ENCODE results near the gene MRGPRG. TPM values are rescaled to one million over a fixed set of nuclear protein-coding genes. Genes with fewer than 3 reads are reported as not detected.
A peak's percentile ranks its signal among the peaks of the same experiment; 100 is the strongest.

The MRGPRG gene
- total RNA-seq, 1 donor from 2014 or later, result not detected

GRCh38 chr11:3223932-3224381, 5.3 kb upstream of the MRGPRG start:
- H3K36me3 ChIP-seq, result no peaks in the 10 kb centered on the region
- no peaks in the 10 kb centered on the region for H3K9me3 ChIP-seq
- no peak overlapping the region for H3K27ac ChIP-seq
- no peaks in the 10 kb centered on the region for H3K4me1 ChIP-seq
- no peak for TF ChIP-seq CTCF (IDR thresholded peaks at IDR 0.05)
- H3K27me3 ChIP-seq, result no peaks in the 10 kb centered on the region
- H3K4me3 ChIP-seq, result no peak overlapping the region
- intact Hi-C loops (cut with DNase I), result no loop called here
- peak in 1 of 2 donors; percentile 40 for DNase-seq (ENCODE audit: low spot score in 2 of 2)

GRCh38 chr11:3222941-3223915, 4.6 kb upstream of the MRGPRG start:
- intact Hi-C loops (cut with DNase I), result no loop called here
- no peak overlapping the region for H3K27ac ChIP-seq
- peaks cover 1% of the 10 kb centered on the region for H3K27me3 ChIP-seq
- TF ChIP-seq CTCF (IDR thresholded peaks at IDR 0.05), result no peak
- H3K4me1 ChIP-seq, result no peaks in the 10 kb centered on the region
- no peaks in the 10 kb centered on the region for H3K9me3 ChIP-seq
- no peak overlapping the region for H3K4me3 ChIP-seq
- no peaks in the 10 kb centered on the region for H3K36me3 ChIP-seq
- DNase-seq (ENCODE audit: low spot score in 2 of 2), result peak in 1 of 2 donors; percentile 45

- no peak overlapping the region for H3K4me3 ChIP-seq
- no peaks in the 10 kb centered on the region for H3K9me3 ChIP-seq
- H3K4me1 ChIP-seq, result no peaks in the 10 kb centered on the region
- TF ChIP-seq CTCF (IDR thresholded peaks at IDR 0.05), result no peak
- DNase-seq (ENCODE audit: low spot score in 2 of 2), result peak in 1 of 2 donors; percentile 59
- H3K27me3 ChIP-seq, result peaks cover 5% of the 10 kb centered on the region
- intact Hi-C loops (cut with DNase I), result no loop called here
- H3K27ac ChIP-seq, result no peak overlapping the region
- H3K36me3 ChIP-seq, result no peaks in the 10 kb centered on the region
Measured at GRCh38 chr11:3222003-3222855, 3.6 kb upstream of the MRGPRG start.

DNA sequence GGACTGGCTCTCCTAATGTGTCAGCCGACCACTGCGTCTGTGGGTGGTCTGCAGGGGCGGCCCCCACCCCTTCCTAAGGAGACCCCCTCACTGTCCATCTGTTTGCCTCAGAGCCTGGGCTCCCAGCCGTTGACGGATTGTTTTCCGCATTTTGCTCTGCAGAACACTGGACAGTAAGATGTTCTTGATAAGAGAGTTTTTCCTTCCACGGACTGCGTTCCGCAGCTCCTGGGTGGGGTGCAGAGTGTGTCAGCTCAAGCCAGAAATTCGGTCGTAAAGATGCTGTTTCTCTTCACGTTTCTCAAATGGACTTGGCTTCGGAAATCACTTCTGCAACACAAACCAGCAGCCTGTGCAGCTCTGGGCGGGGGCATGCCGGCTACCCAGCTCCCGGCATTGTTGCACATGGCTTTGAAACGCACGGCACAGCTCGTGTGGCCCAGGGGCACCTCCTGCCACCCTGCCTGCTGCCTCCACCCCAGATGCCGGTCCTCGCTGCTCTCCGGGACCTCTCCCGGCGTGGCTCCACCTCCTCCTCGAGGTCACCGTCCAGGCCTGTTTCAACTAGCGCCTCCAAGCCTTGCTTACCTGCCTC, 2.9 kb upstream of the MRGPRG start:
- Histone ChIP-seq H3K4me1 (no peaks in the 10 kb centered on the region), H3K9me3 (no peaks in the 10 kb centered on the region), H3K36me3 (no peaks in the 10 kb centered on the region), H3K27ac (no peak overlapping the region), H3K27me3 (peaks cover 5% of the 10 kb centered on the region), H3K4me3 (no peak overlapping the region)
- intact Hi-C loops (cut with DNase I), result no loop called here
- TF ChIP-seq CTCF (IDR thresholded peaks at IDR 0.05), result no peak
- peak in 1 of 2 donors; percentile 31 for DNase-seq (ENCODE audit: low spot score in 2 of 2)

All from ascending aorta (tissue), 2 donors.